Measurements from ENCODE around the gene KAT14.
"Not testable (repeated sequence)": the region's sequence is repeated elsewhere in the genome, so short reads cannot be mapped to it uniquely, and the experiment has no call there.

KAT14 gene

GRCh38 chr20:18218280-18218679 is 80.6 kb downstream of the KAT14 start:
- FAIRE-seq (no peak), DNase-seq (ENCODE audit: low spot score) (no peak)

- no peak for FAIRE-seq
- no peak for DNase-seq (ENCODE audit: low spot score)
Observed at GRCh38 chr20:18223409-18223808, 85.7 kb downstream of the KAT14 start.

- no peak for FAIRE-seq
- peak; percentile 73 for DNase-seq (ENCODE audit: low spot score)
Observed at GRCh38 chr20:18224968-18225568, 87.4 kb downstream of the KAT14 start.

GRCh38 chr20:18225632-18226031 is 88.0 kb downstream of the KAT14 start:
- FAIRE-seq (no peak), DNase-seq (ENCODE audit: low spot score) (no peak)

- DNase-seq (ENCODE audit: low spot score); FAIRE-seq: not testable (repeated sequence)
Observed at GRCh38 chr20:18226741-18227140, 89.1 kb downstream of the KAT14 start.

DNA sequence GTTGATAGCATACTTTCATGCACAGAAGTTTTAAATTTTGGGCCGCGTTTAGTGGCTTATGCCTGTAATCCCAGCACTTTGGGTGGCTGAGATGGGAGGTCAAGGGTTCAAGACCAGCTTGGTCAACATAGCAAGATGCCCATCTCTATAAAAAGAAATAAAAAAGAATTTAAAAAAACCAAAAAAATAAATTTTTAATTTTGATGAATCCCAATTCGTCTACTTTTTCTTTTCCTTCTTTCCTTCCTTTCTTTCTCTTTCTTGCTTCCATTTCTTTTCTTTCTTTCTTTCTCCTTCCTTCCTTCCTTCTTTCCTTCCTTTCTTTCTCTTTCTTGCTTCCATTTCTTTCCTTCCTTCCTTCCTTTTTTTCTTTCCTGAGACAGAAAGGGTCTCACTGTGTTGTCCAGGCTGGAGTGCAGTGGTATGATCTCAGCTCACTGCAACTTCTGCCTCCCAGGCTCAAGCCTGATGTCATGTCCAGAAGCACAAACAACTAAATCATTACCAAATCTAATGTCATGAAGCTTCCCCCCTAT is 95.8 kb downstream of the KAT14 start:
- no peak for DNase-seq (ENCODE audit: low spot score)
- FAIRE-seq, result no peak
